GM18507 (cell line): ENCODE results near the gene CFAP97D1.

Experiments
- DNase-seq: peaks from one replicate; pipeline ENCODE4 v3.0.0; 2011; ENCODE audit warnings: low read depth; ENCODE audit not compliant: insufficient read length; ENCODE audit errors: extremely low spot score
- FAIRE-seq: peaks from 2 replicates; lab custom pipeline; 2011; peaks lifted over from hg19 to GRCh38; lab: Jason Lieb, UNC

Gene CFAP97D1

GRCh38 chr17:43780135-43780534 is at the start of gene CFAP97D1:
Gene CFAP97D1, plus strand, starts transcription at chr17:43780435. Its CDS starts 28 bp downstream, at chr17:43780463.
- DNase-seq, result no peak
- FAIRE-seq, result no peak

GRCh38 chr17:43732958-43733357 is 47.3 kb upstream of the CFAP97D1 start:
- DNase-seq (no peak), FAIRE-seq (no peak)

GRCh38 chr17:43733956-43734355 is 46.3 kb upstream of the CFAP97D1 start:
- no peak for DNase-seq

GRCh38 chr17:43734376-43734775 is 45.9 kb upstream of the CFAP97D1 start:
- FAIRE-seq (no peak), DNase-seq (no peak)

More at GRCh38 chr17:43733956-43734355, 46.3 kb upstream of the CFAP97D1 start:
- FAIRE-seq, result no peak

- no peak for DNase-seq
- FAIRE-seq, result no peak
Observed at GRCh38 chr17:43736389-43736788, 43.8 kb upstream of the CFAP97D1 start.

GRCh38 chr17:43737722-43738121 is 42.5 kb upstream of the CFAP97D1 start:
- no peak for DNase-seq
- FAIRE-seq, result no peak

GRCh38 chr17:43740541-43740940 is 39.7 kb upstream of the CFAP97D1 start:
- DNase-seq (no peak), FAIRE-seq (no peak)

GRCh38 chr17:43741636-43742035 is 38.6 kb upstream of the CFAP97D1 start:
- no peak for DNase-seq
- no peak for FAIRE-seq

- FAIRE-seq (no peak), DNase-seq (no peak)
Observed at GRCh38 chr17:43745541-43745940, 34.7 kb upstream of the CFAP97D1 start.

- no peak for FAIRE-seq
- no peak for DNase-seq
Observed at GRCh38 chr17:43750153-43750552, 30.1 kb upstream of the CFAP97D1 start.

GRCh38 chr17:43753493-43754129 is 26.6 kb upstream of the CFAP97D1 start:
- DNase-seq (no peak), FAIRE-seq (peak; percentile 70)

- DNase-seq (no peak), FAIRE-seq (no peak)
Observed at GRCh38 chr17:43754947-43755346, 25.3 kb upstream of the CFAP97D1 start.

- DNase-seq (no peak), FAIRE-seq (no peak)
Observed at GRCh38 chr17:43755389-43755875, 24.8 kb upstream of the CFAP97D1 start.

- FAIRE-seq, result no peak
Observed at GRCh38 chr17:43756201-43756600, 24.0 kb upstream of the CFAP97D1 start.

GRCh38 chr17:43757171-43757660 is 23.0 kb upstream of the CFAP97D1 start:
- FAIRE-seq, result no peak

More at GRCh38 chr17:43756201-43756600, 24.0 kb upstream of the CFAP97D1 start:
- no peak for DNase-seq

GRCh38 chr17:43758086-43758485 is 22.1 kb upstream of the CFAP97D1 start:
- no peak for FAIRE-seq
- DNase-seq, result no peak

More at GRCh38 chr17:43757171-43757660, 23.0 kb upstream of the CFAP97D1 start:
- no peak for DNase-seq

- DNase-seq, result no peak
- no peak for FAIRE-seq
Observed at GRCh38 chr17:43758497-43759174, 21.6 kb upstream of the CFAP97D1 start, which contains the start of gene SOST. Gene SOST, minus strand, starts transcription at chr17:43758791. Its CDS starts 50 bp downstream, at chr17:43758741.

- DNase-seq, result no peak
- FAIRE-seq, result no peak
Observed at GRCh38 chr17:43759836-43760235, 20.4 kb upstream of the CFAP97D1 start.

GRCh38 chr17:43760254-43760852 is 19.9 kb upstream of the CFAP97D1 start:
- peak; percentile 99 for FAIRE-seq
- DNase-seq, result peak; percentile 81

- FAIRE-seq (peak; percentile 47), DNase-seq (no peak)
Observed at GRCh38 chr17:43766413-43767052, 13.7 kb upstream of the CFAP97D1 start.
